ENCODE measurements around the gene UNC13D.

UNC13D gene

DNA sequence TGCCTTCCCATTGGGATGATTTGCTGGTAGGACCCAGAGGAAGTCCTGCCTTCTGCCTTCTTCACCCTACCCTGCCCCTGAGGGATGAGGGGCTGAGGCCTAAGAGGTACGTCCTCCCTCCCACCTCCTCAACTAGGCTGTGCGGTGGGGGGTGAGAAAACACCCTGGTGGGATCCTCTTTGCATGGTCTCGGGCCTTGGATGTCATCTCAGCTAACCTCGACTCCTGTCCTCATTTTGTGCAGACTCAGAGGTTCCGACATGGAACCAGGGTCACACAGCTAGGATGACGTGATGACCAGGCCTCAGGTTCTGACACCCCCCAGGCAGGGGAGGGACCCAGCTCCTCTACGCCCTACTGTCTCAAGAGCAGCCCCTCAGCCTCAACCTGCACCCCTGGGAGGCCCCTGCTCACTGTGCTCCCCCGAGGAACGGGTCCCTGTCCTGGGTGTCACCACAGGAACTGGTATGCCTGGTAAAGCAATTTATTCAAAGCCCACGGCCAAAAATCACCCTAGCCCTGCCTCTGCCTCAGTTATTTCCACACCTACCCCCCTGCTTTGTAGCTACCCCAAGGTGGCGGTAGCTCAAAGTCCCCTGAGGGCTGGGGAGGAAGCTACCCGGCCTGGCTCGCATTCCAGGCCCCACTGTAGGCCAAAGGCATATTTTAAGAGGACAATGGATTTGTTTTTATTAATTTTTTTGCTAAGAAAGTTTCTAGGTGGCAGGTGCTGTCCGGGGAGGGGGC is 17.5 kb downstream of the UNC13D start:
- ATAC-seq, result no peak

DNA sequence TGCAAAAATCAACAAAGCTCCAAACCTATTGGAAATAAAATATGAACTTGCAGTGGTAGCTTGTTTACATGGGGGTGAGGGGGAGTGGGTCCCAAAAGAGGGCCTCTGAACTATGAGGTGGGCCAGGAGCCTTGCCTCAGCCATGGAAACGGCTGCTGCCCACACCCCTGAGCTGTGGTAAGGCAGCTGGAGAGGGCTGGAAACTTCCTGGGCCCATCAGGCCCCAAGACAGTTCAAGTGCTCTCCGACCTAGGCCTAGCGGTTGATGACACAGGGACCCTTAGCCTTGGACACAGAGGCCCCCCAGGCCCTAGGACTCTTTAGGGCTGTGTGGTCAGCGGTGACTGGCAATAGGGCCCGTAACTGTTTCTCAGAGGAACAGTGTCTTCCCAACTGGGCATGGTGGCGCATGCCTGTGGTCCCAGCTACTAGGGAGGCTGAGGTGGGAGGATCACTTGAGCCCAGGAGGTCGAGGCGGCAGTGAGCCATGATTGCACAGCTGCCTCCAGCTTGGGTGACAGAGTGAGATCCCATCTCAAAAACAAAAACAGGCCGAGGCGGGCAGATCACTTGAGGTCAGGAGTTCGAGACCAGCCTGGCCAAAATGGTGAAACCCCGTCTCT is 18.3 kb downstream of the UNC13D start:
- ATAC-seq, result no peak
- TF ChIP-seq ZC3H10 (CRISPR knock-in tag; IDR thresholded peaks at IDR 0.05), result no peak
- TF ChIP-seq, protein P1, sequence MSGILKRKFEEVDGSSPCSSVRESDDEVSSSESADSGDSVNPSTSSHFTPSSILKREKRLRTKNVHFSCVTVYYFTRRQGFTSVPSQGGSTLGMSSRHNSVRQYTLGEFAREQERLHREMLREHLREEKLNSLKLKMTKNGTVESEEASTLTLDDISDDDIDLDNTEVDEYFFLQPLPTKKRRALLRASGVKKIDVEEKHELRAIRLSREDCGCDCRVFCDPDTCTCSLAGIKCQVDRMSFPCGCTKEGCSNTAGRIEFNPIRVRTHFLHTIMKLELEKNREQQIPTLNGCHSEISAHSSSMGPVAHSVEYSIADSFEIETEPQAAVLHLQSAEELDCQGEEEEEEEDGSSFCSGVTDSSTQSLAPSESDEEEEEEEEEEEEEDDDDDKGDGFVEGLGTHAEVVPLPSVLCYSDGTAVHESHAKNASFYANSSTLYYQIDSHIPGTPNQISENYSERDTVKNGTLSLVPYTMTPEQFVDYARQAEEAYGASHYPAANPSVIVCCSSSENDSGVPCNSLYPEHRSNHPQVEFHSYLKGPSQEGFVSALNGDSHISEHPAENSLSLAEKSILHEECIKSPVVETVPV (CRISPR knock-in tag; IDR thresholded peaks at IDR 0.05), result no peak
- no peak for TF ChIP-seq OSR1 (CRISPR knock-in tag; IDR thresholded peaks at IDR 0.05)
- TF ChIP-seq, protein P2, sequence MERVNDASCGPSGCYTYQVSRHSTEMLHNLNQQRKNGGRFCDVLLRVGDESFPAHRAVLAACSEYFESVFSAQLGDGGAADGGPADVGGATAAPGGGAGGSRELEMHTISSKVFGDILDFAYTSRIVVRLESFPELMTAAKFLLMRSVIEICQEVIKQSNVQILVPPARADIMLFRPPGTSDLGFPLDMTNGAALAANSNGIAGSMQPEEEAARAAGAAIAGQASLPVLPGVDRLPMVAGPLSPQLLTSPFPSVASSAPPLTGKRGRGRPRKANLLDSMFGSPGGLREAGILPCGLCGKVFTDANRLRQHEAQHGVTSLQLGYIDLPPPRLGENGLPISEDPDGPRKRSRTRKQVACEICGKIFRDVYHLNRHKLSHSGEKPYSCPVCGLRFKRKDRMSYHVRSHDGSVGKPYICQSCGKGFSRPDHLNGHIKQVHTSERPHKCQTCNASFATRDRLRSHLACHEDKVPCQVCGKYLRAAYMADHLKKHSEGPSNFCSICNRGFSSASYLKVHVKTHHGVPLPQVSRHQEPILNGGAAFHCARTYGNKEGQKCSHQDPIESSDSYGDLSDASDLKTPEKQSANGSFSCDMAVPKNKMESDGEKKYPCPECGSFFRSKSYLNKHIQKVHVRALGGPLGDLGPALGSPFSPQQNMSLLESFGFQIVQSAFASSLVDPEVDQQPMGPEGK (CRISPR knock-in tag; IDR thresholded peaks at IDR 0.05; ENCODE audit: borderline replicate concordance), result no peak

More for the DNA sequence above, 17.5 kb downstream of the UNC13D start:
- TF ChIP-seq SNAI2 (CRISPR knock-in tag; IDR thresholded peaks at IDR 0.05), result no peak
- TF ChIP-seq ESRRG (CRISPR knock-in tag; IDR thresholded peaks at IDR 0.05), result no peak
- TF ChIP-seq CSDC2 (CRISPR knock-in tag; IDR thresholded peaks at IDR 0.05), result no peak

DNA sequence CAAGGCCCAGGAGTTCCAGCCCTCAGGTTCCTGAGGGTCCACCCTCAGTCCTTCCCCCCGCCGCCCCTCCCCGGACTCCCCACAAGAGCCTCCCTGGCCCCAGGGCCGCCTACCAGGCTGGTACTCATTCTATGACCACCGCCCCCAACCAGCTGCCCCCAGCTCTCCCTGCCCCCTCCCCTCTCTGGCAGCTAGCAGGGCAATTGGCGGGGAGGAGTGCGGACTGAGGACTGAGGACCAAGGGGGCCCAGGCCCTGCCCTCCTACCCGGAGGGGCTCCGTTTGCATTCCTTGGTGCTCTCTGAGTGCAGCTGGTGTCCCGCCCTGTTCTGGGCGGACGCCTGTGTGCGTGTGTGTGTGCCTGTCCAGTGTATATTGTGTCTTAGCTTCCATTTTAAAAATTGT is 19.1 kb downstream of the UNC13D start:
- no peak for ATAC-seq
- TF ChIP-seq ZNF70 (CRISPR knock-in tag; IDR thresholded peaks at IDR 0.05) (no peak), TCF4 (CRISPR knock-in tag; IDR thresholded peaks at IDR 0.05; ENCODE audit: borderline replicate concordance) (no peak), TOX (CRISPR knock-in tag; IDR thresholded peaks at IDR 0.05; ENCODE audit: borderline replicate concordance) (no peak), ISL1 (CRISPR knock-in tag; IDR thresholded peaks at IDR 0.05) (no peak), PPARA (CRISPR knock-in tag; IDR thresholded peaks at IDR 0.05; ENCODE audit: borderline replicate concordance) (no peak), ESRRG (CRISPR knock-in tag; IDR thresholded peaks at IDR 0.05) (no peak)
- TF ChIP-seq, protein P2 (CRISPR knock-in tag; IDR thresholded peaks at IDR 0.05; ENCODE audit: borderline replicate concordance), result no peak
- TF ChIP-seq, protein P3, sequence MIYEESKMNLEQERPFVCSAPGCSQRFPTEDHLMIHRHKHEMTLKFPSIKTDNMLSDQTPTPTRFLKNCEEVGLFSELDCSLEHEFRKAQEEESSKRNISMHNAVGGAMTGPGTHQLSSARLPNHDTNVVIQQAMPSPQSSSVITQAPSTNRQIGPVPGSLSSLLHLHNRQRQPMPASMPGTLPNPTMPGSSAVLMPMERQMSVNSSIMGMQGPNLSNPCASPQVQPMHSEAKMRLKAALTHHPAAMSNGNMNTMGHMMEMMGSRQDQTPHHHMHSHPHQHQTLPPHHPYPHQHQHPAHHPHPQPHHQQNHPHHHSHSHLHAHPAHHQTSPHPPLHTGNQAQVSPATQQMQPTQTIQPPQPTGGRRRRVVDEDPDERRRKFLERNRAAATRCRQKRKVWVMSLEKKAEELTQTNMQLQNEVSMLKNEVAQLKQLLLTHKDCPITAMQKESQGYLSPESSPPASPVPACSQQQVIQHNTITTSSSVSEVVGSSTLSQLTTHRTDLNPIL (CRISPR knock-in tag; IDR thresholded peaks at IDR 0.05; ENCODE audit: low read depth), result no peak
- TF ChIP-seq, protein P4, sequence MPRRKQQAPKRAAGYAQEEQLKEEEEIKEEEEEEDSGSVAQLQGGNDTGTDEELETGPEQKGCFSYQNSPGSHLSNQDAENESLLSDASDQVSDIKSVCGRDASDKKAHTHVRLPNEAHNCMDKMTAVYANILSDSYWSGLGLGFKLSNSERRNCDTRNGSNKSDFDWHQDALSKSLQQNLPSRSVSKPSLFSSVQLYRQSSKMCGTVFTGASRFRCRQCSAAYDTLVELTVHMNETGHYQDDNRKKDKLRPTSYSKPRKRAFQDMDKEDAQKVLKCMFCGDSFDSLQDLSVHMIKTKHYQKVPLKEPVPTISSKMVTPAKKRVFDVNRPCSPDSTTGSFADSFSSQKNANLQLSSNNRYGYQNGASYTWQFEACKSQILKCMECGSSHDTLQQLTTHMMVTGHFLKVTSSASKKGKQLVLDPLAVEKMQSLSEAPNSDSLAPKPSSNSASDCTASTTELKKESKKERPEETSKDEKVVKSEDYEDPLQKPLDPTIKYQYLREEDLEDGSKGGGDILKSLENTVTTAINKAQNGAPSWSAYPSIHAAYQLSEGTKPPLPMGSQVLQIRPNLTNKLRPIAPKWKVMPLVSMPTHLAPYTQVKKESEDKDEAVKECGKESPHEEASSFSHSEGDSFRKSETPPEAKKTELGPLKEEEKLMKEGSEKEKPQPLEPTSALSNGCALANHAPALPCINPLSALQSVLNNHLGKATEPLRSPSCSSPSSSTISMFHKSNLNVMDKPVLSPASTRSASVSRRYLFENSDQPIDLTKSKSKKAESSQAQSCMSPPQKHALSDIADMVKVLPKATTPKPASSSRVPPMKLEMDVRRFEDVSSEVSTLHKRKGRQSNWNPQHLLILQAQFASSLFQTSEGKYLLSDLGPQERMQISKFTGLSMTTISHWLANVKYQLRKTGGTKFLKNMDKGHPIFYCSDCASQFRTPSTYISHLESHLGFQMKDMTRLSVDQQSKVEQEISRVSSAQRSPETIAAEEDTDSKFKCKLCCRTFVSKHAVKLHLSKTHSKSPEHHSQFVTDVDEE (CRISPR knock-in tag; IDR thresholded peaks at IDR 0.05), result no peak

DNA sequence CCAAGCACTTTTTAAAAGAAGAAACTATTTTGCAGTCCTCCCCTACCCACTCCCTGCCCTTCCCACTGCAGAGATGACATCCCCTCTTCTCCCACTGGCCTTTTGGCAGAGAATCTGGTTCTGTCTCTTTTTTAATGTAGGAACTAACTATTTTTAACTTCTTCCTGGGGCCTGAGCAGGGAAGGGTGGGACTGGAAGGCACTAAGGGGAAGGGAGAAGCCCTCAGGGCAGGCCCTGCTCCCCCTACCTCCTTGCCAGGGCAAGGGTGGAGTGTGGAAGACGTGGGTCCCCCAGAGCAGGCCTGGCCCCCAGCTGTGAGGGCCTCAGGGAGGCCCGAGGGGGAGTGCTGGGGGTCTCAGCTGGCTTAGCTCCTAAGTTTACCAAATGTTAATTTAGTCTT is 19.5 kb downstream of the UNC13D start:
- no peak for ATAC-seq
- TF ChIP-seq CSDC2 (CRISPR knock-in tag; IDR thresholded peaks at IDR 0.05), result no peak
- TF ChIP-seq, protein P4 (CRISPR knock-in tag; IDR thresholded peaks at IDR 0.05), result no peak
- TF ChIP-seq, protein P1 (CRISPR knock-in tag; IDR thresholded peaks at IDR 0.05), result no peak
- no peak for TF ChIP-seq ISL1 (CRISPR knock-in tag; IDR thresholded peaks at IDR 0.05)
- TF ChIP-seq, protein P3 (CRISPR knock-in tag; IDR thresholded peaks at IDR 0.05; ENCODE audit: low read depth), result no peak
- TF ChIP-seq ARNTL (CRISPR knock-in tag; IDR thresholded peaks at IDR 0.05; ENCODE audit: borderline replicate concordance, low read depth), result no peak
- no peak for TF ChIP-seq ZFP3 (CRISPR knock-in tag; IDR thresholded peaks at IDR 0.05)
- TF ChIP-seq OSR1 (CRISPR knock-in tag; IDR thresholded peaks at IDR 0.05), result no peak

Measured in SK-N-SH treated with all-trans-retinoic acid at 6 μM for 48 hours (cell line).